NB4 (cell line): Measurements from ENCODE around the gene EBF4.

Source experiments
- DNase-seq: peaks from one replicate; pipeline ENCODE4 v3.0.0; 2010; ENCODE audit warnings: low read depth
- H3K4me3 ChIP-seq: one replicate; pipeline ENCODE4 v1.5.1; 2011; ENCODE audit warnings: mild to moderate bottlenecking, low read depth, low read length, moderate library complexity
- CTCF ChIP-seq: IDR thresholded peaks from one replicate; pipeline ENCODE4 v1.5.1; 2012; ENCODE audit warnings: low read depth, low read length
- MAX ChIP-seq: IDR thresholded peaks from 2 replicates; pipeline ENCODE4 v1.6.1; 2011; ENCODE audit warnings: low read depth, low read length
- MYC ChIP-seq: IDR thresholded peaks from 2 replicates; pipeline ENCODE4 v1.6.1; 2011; ENCODE audit warnings: low read depth, low read length
- POLR2A ChIP-seq: IDR thresholded peaks from 2 replicates; pipeline ENCODE4 v1.6.1; 2011; ENCODE audit warnings: mild to moderate bottlenecking; ENCODE audit not compliant: insufficient read length; ENCODE audit errors: extremely low read depth

EBF4 gene

GRCh38 chr20:2692036-2692885, at the start of gene EBF4:
TSS of gene EBF4 (plus strand) at chr20:2692780. CDS start at chr20:2693646, 866 bp downstream.
- DNase-seq = peak; percentile 68
- H3K4me3 ChIP-seq = no peak within 1 kb of the TSS
- TF ChIP-seq MAX (peak; percentile 71), MYC (0 out of 2 replicates have a peak, but pooled peaks have one; percentile 3), CTCF (no peak), POLR2A (peak; percentile 29)

- no peak for TF ChIP-seq CTCF
- TF ChIP-seq POLR2A = no peak
- DNase-seq = no peak
- no peak overlapping the region for H3K4me3 ChIP-seq
These were observed 48.9 kb upstream of the EBF4 start for GRCh38 chr20:2643708-2644107.

GRCh38 chr20:2651772-2652723, 40.5 kb upstream of the EBF4 start, which contains the start of gene NOP56:
TSS of gene NOP56 (plus strand) at chr20:2652632. CDS start at chr20:2652661, 29 bp downstream.
- TF ChIP-seq MYC (peak; percentile 95), CTCF (no peak), MAX (peak; percentile 97), POLR2A (peak; percentile 99)
- DNase-seq = peak; percentile 98
- peak within 1 kb of the TSS; percentile 84 for H3K4me3 ChIP-seq

GRCh38 chr20:2652724-2653555, 39.6 kb upstream of the EBF4 start:
- peak; percentile 32 for DNase-seq
- peak; percentile 91 for TF ChIP-seq MAX
- no peak for TF ChIP-seq POLR2A
- peak; percentile 79 for TF ChIP-seq MYC
- TF ChIP-seq CTCF = no peak
- H3K4me3 ChIP-seq = peak overlapping the region; percentile 80

GRCh38 chr20:2653556-2654383, 38.8 kb upstream of the EBF4 start:
- TF ChIP-seq MAX (no peak), CTCF (no peak), POLR2A (no peak), MYC (no peak)
- peak overlapping the region; percentile 80 for H3K4me3 ChIP-seq
- DNase-seq = peak; percentile 33
